HL-60 (cell line): Measurements from ENCODE around the gene SEC22C.

Source experiments
- DNase-seq, 2 experiments: peaks; one replicate each; pipeline ENCODE4 v3.0.0-alpha.2; 2010 to 2020; ENCODE audit warnings: low read depth in 1 of 2, low spot score in 1 of 2
- H3K27ac ChIP-seq: fragments of 250-450 bp; sonication (Bioruptor Pico); replicated peaks from 2 replicates; pipeline ENCODE4 v1.5.1; 2020; ENCODE audit warnings: mild to moderate bottlenecking, moderate library complexity
- H3K27me3 ChIP-seq: fragments of 250-450 bp; sonication (Bioruptor Pico); 2 replicates; pipeline ENCODE4 v1.5.1; 2021; ENCODE audit warnings: mild to moderate bottlenecking, moderate library complexity; ENCODE audit not compliant: insufficient read depth, poor library complexity, severe bottlenecking
- H3K4me3 ChIP-seq: replicated peaks from 2 replicates; pipeline ENCODE4 v1.5.1; 2011; ENCODE audit warnings: mild to moderate bottlenecking, control low read depth, low read length; ENCODE audit not compliant: insufficient read depth
- CTCF ChIP-seq: IDR thresholded peaks from one replicate; pipeline ENCODE4 v1.5.1; 2011; ENCODE audit warnings: low read length, control low read depth, inconsistent platforms; ENCODE audit not compliant: insufficient read depth
- GABPA ChIP-seq: IDR thresholded peaks from 2 replicates; pipeline ENCODE4 v1.6.1; 2012; ENCODE audit warnings: low read depth
- POLR2AphosphoS5 ChIP-seq: IDR thresholded peaks from 2 replicates; pipeline ENCODE4 v1.6.1; 2012; ENCODE audit warnings: low read depth
- REST ChIP-seq: IDR thresholded peaks from 2 replicates; pipeline ENCODE4 v1.6.1; 2012; ENCODE audit warnings: low read depth; ENCODE audit not compliant: insufficient replicate concordance
- SPI1 ChIP-seq: IDR thresholded peaks from 2 replicates; pipeline ENCODE4 v1.6.1; 2012; ENCODE audit warnings: low read depth, mild to moderate bottlenecking, borderline replicate concordance

Gene SEC22C

GRCh38 chr3:42520336-42520735, 61.4 kb downstream of the SEC22C start:
- no peak overlapping the region for H3K27ac ChIP-seq
- no peaks in the 10 kb centered on the region for H3K27me3 ChIP-seq
- no peak for DNase-seq
- H3K4me3 ChIP-seq, result no peak overlapping the region
- TF ChIP-seq CTCF (no peak), REST (no peak), GABPA (no peak), SPI1 (no peak), POLR2AphosphoS5 (no peak)

GRCh38 chr3:42519568-42519962, 62.2 kb downstream of the SEC22C start:
- Histone ChIP-seq H3K4me3 (no peak overlapping the region), H3K27me3 (no peaks in the 10 kb centered on the region), H3K27ac (no peak overlapping the region)
- no peak for TF ChIP-seq REST
- TF ChIP-seq SPI1, result no peak
- no peak for TF ChIP-seq GABPA
- TF ChIP-seq POLR2AphosphoS5, result no peak
- no peak for TF ChIP-seq CTCF
- no peak for DNase-seq

- no peak for TF ChIP-seq SPI1
- no peak for TF ChIP-seq CTCF
- no peak for TF ChIP-seq REST
- TF ChIP-seq POLR2AphosphoS5, result no peak
- TF ChIP-seq GABPA, result no peak
- Histone ChIP-seq H3K27ac (no peak overlapping the region), H3K27me3 (no peaks in the 10 kb centered on the region), H3K4me3 (no peak overlapping the region)
- peak in 1 of 2 experiments; percentile 25 for DNase-seq
These were observed 62.8 kb downstream of the SEC22C start for GRCh38 chr3:42518800-42519567.
